GM12891 (cell line): ENCODE results near the gene AKAP8.

ENCODE experiments used
- POLR2A ChIP-seq: IDR thresholded peaks from 2 replicates; pipeline ENCODE4 v1.6.1; 2011; ENCODE audit warnings: low read depth, low read length, control low read depth
- POLR2AphosphoS5 ChIP-seq: IDR thresholded peaks from 2 replicates; pipeline ENCODE4 v1.6.1; 2011; ENCODE audit warnings: low read depth, low read length, control low read depth
- SPI1 ChIP-seq: IDR thresholded peaks from 2 replicates; pipeline ENCODE4 v1.6.1; 2011; ENCODE audit warnings: low read depth, low read length, control low read depth
- TAF1 ChIP-seq: IDR thresholded peaks from 2 replicates; pipeline ENCODE4 v1.6.1; 2011; ENCODE audit warnings: low read depth, low read length, control low read depth

GRCh38 chr19:15379999-15380647 lies 536 bp upstream of the AKAP8 start:
- TF ChIP-seq SPI1 (no peak), TAF1 (no peak), POLR2AphosphoS5 (no peak), POLR2A (no peak)
